BJ (cell line): ENCODE measurements around the gene SHB. TPM values are rescaled to one million over a fixed set of nuclear protein-coding genes. Genes with fewer than 3 reads are reported as not detected.

Experiments used
- CTCF ChIA-PET: fragments of 350-600 bp; formaldehyde crosslinking; extraction: SDS; loops from one replicate; lab custom pipeline; 2021; ENCODE audit warnings: antibody characterized with exemption, inconsistent platforms; lab: Yijun Ruan, JAX
- POLR2A ChIA-PET: fragments of 300-600 bp; sonication (Branson Sonifier 250); formaldehyde crosslinking; extraction: SDS; loops from one replicate; lab custom pipeline; 2021; ENCODE audit warnings: antibody characterized with exemption; lab: Charles Lee
- DNase-seq: peaks from one replicate; pipeline ENCODE4 v3.0.0-alpha.2; 2011; ENCODE audit warnings: low read depth
- H3K27me3 ChIP-seq: 2 replicates; pipeline ENCODE4 v1.6.0; 2011; ENCODE audit warnings: low read length; ENCODE audit not compliant: control insufficient read depth, insufficient read depth
- H3K36me3 ChIP-seq: 2 replicates; pipeline ENCODE4 v1.5.1; 2011; ENCODE audit warnings: low read length; ENCODE audit not compliant: control insufficient read depth, insufficient read depth
- H3K4me3 ChIP-seq: 2 replicates; pipeline ENCODE4 v1.5.1; 2011; ENCODE audit warnings: low read depth, mild to moderate bottlenecking, control low read depth, low read length
- polyA plus RNA-seq: library from polyadenylated mRNA; depleted of rRNA; stranded (reverse); fragments of >200 nt; gene quantifications from 2 replicates; pipeline ENCODE4 v1.2.3, GENCODE V29; 2011
- TF ChIP-seq, protein P1 (sequence below): IDR thresholded peaks from 2 replicates; pipeline ENCODE4 v1.5.1; 2011; ENCODE audit warnings: low read depth, mild to moderate bottlenecking, control low read depth, inconsistent platforms, low read length, moderate library complexity; ENCODE audit not compliant: insufficient read depth

Gene SHB
- polyA plus RNA-seq, 1 experiment: 18.6 TPM

DNA sequence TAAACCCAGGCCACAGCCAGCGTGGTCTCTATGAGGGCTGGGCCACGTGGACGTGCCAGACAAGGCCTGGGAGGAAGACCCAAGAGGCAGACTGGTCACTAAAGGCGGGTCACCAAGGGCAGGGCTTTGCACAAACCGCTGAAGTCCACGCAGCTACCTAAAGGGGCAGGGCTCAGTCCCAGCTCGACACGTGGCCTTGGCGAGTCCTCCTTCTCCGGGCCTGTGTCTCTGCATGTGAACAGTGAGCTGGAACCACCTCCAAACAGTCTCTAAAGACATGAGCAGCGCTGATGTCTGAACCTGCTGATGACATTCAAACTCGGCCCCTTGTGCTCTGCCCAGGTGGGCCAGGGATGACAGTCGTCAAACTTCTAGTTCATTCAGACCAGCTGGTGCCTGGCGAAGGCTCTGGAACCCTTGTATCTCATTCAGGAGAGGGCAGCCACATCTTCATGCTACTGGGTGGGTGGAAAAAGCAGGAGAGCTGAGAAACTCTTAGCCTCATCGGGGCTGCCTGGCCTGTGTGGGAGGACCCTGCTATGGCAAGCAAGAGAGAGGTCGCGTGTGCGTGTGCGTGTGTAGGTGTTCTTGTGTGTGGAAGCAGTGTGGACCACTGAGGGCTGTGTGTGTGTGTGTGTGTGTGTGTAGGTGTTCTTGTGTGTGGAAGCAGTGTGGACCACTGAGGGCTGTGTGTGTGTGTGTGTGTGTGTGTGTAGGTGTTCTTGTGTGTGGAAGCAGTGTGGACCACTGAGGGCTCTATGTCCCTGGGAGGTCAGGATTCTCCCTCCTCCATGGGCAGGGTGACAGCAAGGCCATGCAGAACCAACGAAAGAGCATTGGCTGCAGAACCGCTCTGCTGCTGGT is 151.0 kb downstream of the SHB start:
- Histone ChIP-seq H3K4me3 (no peak overlapping the region), H3K27me3 (no peaks in the 10 kb centered on the region), H3K36me3 (peaks cover 12% of the 10 kb centered on the region)
- TF ChIP-seq, protein P1, sequence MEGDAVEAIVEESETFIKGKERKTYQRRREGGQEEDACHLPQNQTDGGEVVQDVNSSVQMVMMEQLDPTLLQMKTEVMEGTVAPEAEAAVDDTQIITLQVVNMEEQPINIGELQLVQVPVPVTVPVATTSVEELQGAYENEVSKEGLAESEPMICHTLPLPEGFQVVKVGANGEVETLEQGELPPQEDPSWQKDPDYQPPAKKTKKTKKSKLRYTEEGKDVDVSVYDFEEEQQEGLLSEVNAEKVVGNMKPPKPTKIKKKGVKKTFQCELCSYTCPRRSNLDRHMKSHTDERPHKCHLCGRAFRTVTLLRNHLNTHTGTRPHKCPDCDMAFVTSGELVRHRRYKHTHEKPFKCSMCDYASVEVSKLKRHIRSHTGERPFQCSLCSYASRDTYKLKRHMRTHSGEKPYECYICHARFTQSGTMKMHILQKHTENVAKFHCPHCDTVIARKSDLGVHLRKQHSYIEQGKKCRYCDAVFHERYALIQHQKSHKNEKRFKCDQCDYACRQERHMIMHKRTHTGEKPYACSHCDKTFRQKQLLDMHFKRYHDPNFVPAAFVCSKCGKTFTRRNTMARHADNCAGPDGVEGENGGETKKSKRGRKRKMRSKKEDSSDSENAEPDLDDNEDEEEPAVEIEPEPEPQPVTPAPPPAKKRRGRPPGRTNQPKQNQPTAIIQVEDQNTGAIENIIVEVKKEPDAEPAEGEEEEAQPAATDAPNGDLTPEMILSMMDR: no peak
- DNase-seq: no peak
- CTCF ChIA-PET: interaction anchor here (1.0 to 1.2 kb wide), 2 partner anchors 151 to 243 kb away, joined by 3 to 5 read pairs; partner anchors contain the start of gene SHB
- POLR2A ChIA-PET: interaction anchor here (0.5 kb wide), 1 partner anchor 117 kb away, joined by 13 read pairs; no protein-coding TSS in a partner anchor

DNA sequence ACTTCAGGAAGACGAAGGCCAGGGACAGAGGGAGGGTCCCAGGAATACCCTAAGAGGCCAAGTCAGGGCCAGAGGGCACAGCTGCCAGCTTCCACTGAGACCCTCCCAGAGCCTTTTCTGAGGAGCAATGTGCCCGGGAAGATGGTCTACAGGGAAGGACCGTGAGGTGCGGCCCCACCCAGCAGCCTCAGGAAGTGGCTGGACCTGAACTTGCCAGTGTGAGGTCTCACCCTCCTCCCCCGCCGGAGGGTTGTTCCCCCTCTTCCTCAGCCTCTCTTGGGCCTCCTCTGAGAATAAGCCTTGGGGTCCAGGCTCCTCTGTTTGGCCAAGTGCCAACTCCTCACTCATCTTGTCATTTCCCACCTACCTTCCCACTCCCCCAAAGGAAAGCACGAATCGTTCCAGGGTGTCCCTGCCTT is 151.7 kb downstream of the SHB start:
- no peak overlapping the region for H3K4me3 ChIP-seq
- POLR2A ChIA-PET: interaction anchor here (0.5 to 0.6 kb wide), 2 partner anchors 46 to 116 kb away, joined by 3 to 13 read pairs; no protein-coding TSS in a partner anchor
- DNase-seq: no peak
- TF ChIP-seq, protein P1: no peak
- H3K27me3 ChIP-seq: no peaks in the 10 kb centered on the region
- CTCF ChIA-PET: interaction anchor here (1.1 to 5.0 kb wide), 3 partner anchors 18 to 170 kb away, joined by 3 to 42 read pairs (median 30); no protein-coding TSS in a partner anchor
- peaks cover 12% of the 10 kb centered on the region for H3K36me3 ChIP-seq

DNA sequence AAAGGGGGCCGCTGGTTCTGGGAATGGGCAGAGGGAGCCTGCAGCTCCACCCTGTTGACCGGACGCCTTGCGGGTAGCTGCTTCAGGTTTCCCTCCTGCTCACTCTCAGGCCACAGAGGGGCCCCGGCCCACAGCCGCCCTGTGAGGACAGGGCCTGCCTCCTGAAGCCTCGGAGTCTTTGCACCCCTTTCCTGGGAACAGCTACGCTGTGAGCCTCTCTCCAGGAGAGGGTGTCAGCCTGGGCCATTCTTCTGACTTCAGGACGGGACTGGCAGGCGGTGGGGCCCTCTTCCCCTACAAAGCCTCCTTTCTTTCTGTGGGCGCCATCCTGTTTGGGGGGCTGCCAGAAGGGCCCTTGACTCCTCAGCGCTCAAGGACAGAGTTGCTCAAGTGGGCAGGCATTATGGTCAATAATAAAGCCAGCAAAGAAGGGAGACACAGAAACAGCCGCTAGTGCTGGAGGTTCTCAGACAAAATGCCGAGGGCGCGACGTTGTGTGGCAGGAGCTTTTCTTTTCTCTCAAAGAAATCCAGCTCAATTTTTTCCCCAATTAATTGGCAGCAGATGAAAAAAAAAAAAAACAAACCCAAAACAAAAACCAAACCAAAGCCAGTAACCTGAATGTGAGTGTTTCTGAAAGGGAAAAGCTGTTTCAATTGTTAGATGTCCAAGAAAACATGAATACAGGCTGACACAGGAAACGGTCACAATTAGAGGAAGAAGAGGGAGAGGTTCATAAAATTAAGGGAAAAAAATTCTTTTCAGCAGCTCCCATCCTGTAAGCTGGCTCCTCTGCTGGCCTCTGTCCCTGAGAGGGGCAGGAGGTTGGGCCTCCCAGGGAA is 152.3 kb downstream of the SHB start:
- Histone ChIP-seq H3K36me3 (peaks cover 12% of the 10 kb centered on the region), H3K4me3 (no peak overlapping the region), H3K27me3 (no peaks in the 10 kb centered on the region)
- POLR2A ChIA-PET: interaction anchor here (0.6 kb wide), 1 partner anchor 46 kb away, joined by 3 read pairs; no protein-coding TSS in a partner anchor
- TF ChIP-seq, protein P1: no peak
- DNase-seq: no peak
- CTCF ChIA-PET: interaction anchor here (1.1 to 7.0 kb wide), 5 partner anchors 18 to 447 kb away, joined by 3 to 44 read pairs (median 30); no protein-coding TSS in a partner anchor

DNA sequence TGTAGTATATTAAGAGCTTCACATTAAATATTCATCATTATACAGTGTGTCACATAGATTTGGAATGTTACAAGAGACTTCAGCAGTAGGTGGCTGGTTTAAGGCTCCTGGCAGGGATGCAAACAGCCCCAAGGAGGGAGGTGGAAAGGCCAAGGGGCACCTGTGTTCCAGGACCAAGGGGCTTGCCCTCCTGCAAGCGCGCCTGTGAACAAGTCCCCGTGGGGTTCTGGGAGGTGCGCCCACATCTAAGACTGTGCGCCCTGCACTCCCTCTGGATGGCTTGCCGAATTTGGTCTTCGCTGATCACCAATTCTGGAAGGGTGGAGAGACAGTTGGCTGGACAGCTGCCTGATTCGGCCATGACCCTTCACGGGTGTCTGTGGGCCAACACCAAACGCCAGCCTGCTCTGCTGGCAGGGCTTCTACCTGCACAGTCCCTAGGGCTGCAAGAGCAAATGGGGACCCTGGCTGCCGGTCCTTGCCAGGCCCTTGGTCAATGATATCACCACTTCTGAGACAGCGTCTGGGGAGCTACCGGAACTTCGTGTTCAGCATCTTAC is 153.0 kb downstream of the SHB start:
- no peak for DNase-seq
- ChIA-PET POLR2A (no interaction called here), CTCF (interaction anchor here (1.1 to 7.0 kb wide), 6 partner anchors 17 to 447 kb away, joined by 3 to 44 read pairs (median 17); no protein-coding TSS in a partner anchor)
- TF ChIP-seq, protein P1: no peak
- Histone ChIP-seq H3K36me3 (peaks cover 12% of the 10 kb centered on the region), H3K4me3 (no peak overlapping the region), H3K27me3 (no peaks in the 10 kb centered on the region)
